Large intestine (tissue), 3 donors: ENCODE data around the gene MT3. TPM values are rescaled to one million over a fixed set of nuclear protein-coding genes. Genes with fewer than 3 reads are reported as not detected.
A peak's percentile ranks its signal among the peaks of the same experiment; 100 is the strongest.

Experiments
- DNase-seq, 2 donors: peaks; one replicate each; pipeline versions ENCODE4 v3.0.0 to v3.0.0-alpha.2; 2013
- H3K27ac ChIP-seq: one replicate; pipeline ENCODE4 v1.5.1; 2013; ENCODE audit warnings: low read length
- H3K27me3 ChIP-seq: 2 replicates; pipeline ENCODE4 v1.6.1; 2013; ENCODE audit warnings: low read length; ENCODE audit not compliant: control insufficient read depth, insufficient read depth
- H3K36me3 ChIP-seq: 2 replicates; pipeline ENCODE4 v1.6.1; 2013; ENCODE audit warnings: low read length; ENCODE audit not compliant: control insufficient read depth, insufficient read depth
- H3K4me1 ChIP-seq: one replicate; pipeline ENCODE4 v1.6.1; 2013; ENCODE audit warnings: low read length; ENCODE audit not compliant: control insufficient read depth, insufficient read depth
- H3K4me3 ChIP-seq: one replicate; pipeline ENCODE4 v1.5.1; 2013; ENCODE audit warnings: low read length
- H3K9me3 ChIP-seq: one replicate; pipeline ENCODE4 v1.6.1; 2013; ENCODE audit warnings: mild to moderate bottlenecking, low read depth, low read length, moderate library complexity; ENCODE audit not compliant: control insufficient read depth
- WGBS: methylation state at CpG from one replicate; pipeline ENCODE4 v1.1.5; 2013; ENCODE audit warnings: low lambda C conversion rate; ENCODE audit not compliant: insufficient coverage; 5-methylcytosine and 5-hydroxymethylcytosine counted together
- polyA plus RNA-seq: library from polyadenylated mRNA; unstranded; fragments of 120-200 nt; gene quantifications from one replicate; pipeline ENCODE4 v1.2.1, GENCODE V29; 2013

Gene MT3
- polyA plus RNA-seq, 1 donor: 0.97 TPM

DNA sequence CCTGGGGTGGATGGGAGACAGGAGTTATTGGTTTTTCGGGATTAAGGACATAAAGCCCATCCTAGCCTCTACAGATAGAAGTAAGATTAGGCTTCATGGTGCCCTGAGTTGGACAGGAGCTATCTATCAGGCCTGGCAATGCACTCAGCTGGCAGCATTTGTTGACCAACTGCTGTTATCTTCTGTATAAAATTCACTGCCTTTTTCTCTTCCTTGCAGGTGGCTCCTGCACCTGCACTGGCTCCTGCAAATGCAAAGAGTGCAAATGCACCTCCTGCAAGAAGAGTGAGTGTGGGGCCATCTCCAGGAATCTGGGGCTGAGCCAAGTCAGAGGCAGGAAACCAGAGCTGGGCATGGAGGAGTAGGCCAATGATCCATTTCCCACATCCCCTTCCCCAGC is 49.7 kb downstream of the MT3 start:
- H3K36me3 ChIP-seq: no peaks in the 10 kb centered on the region
- peak in 1 of 2 donors; percentile 40 for DNase-seq
- peaks cover 2% of the 10 kb centered on the region for H3K9me3 ChIP-seq
- no CpG with 5 or more reads among the region's 1 CpG for WGBS
- H3K27ac ChIP-seq: no peak overlapping the region
- H3K4me1 ChIP-seq: peaks cover 24% of the 10 kb centered on the region
- no peak overlapping the region for H3K4me3 ChIP-seq
- peaks cover 92% of the 10 kb centered on the region for H3K27me3 ChIP-seq

DNA sequence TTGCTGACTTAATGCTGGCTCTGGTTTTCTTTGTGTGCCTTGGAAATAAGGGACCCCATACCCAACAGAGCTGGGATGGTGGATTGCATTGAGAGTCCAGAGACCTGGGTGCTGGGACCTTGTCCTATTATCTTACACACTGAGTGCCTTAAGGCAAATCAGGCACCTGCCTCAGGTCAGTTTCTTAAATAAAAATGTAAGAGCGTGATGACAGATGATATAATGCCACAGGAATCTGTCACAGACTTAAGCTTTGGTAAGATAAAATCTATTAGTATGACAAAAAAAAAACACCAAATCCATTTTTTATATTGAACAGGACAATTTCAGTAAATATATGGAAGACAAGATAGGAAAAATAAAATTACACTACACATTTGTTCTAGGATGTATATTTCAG is 50.7 kb downstream of the MT3 start:
- 100% methylated on average over 1 of the region's 1 CpG for WGBS
- H3K36me3 ChIP-seq: no peaks in the 10 kb centered on the region
- H3K27me3 ChIP-seq: peaks cover 84% of the 10 kb centered on the region
- peaks cover 2% of the 10 kb centered on the region for H3K9me3 ChIP-seq
- H3K27ac ChIP-seq: no peak overlapping the region
- H3K4me3 ChIP-seq: no peak overlapping the region
- peaks cover 20% of the 10 kb centered on the region for H3K4me1 ChIP-seq
- DNase-seq: no peak

Other genes with a start within 250 kb of the MT3 start
- gene AMFR, start 164.0 kb upstream of the MT3 start, polyA plus RNA-seq: 85.9 TPM
- gene NUDT21, start 138.2 kb upstream of the MT3 start, polyA plus RNA-seq: 112 TPM
- 37.6 TPM for gene OGFOD1, start 138.0 kb upstream of the MT3 start, polyA plus RNA-seq
- 31.2 TPM for gene BBS2, start 69.5 kb upstream of the MT3 start, polyA plus RNA-seq
- gene MT4, start 24.5 kb upstream of the MT3 start, polyA plus RNA-seq: not detected
- gene MT2A, start 19.1 kb downstream of the MT3 start, polyA plus RNA-seq: 115 TPM
- 96.6 TPM for gene MT1E, start 36.3 kb downstream of the MT3 start, polyA plus RNA-seq
- 2.5 TPM for gene MT1M, start 43.1 kb downstream of the MT3 start, polyA plus RNA-seq
- gene MT1A, start 49.1 kb downstream of the MT3 start, polyA plus RNA-seq: 0.31 TPM
- not detected for gene MT1B, start 62.4 kb downstream of the MT3 start, polyA plus RNA-seq
- gene MT1F, start 68.4 kb downstream of the MT3 start, polyA plus RNA-seq: 77.0 TPM
- gene MT1G, start 78.5 kb downstream of the MT3 start, polyA plus RNA-seq: 919 TPM
- 391 TPM for gene MT1H, start 80.3 kb downstream of the MT3 start, polyA plus RNA-seq
- gene MT1X, start 92.9 kb downstream of the MT3 start, polyA plus RNA-seq: 112 TPM
- gene NUP93, start 140.6 kb downstream of the MT3 start, polyA plus RNA-seq: 40.4 TPM